ENCODE data around the gene SEZ6L2.

- TF ChIP-seq CTCF (IDR thresholded peaks at IDR 0.05) (no peak), POLR2A (IDR thresholded peaks at IDR 0.05) (no peak)
These were observed 14.2 kb upstream of the SEZ6L2 start for GRCh38 chr16:29913514-29913913.

Data from Peyer's patch (tissue), 4 donors.